ENCODE data around the gene SFMBT2.
A peak's percentile ranks its signal among the peaks of the same experiment; 100 is the strongest.

SFMBT2 gene

GRCh38 chr10:7293378-7293920, 117.4 kb downstream of the SFMBT2 start:
- no peak for DNase-seq

- DNase-seq: no peak
Observed at GRCh38 chr10:7291487-7292270, 119.2 kb downstream of the SFMBT2 start.

GRCh38 chr10:7288060-7288690, 122.7 kb downstream of the SFMBT2 start:
- peak; percentile 52 to 67 for DNase-seq

GRCh38 chr10:7287377-7287776, 123.5 kb downstream of the SFMBT2 start:
- DNase-seq: no peak

GRCh38 chr10:7285522-7286322, 125.1 kb downstream of the SFMBT2 start:
- no peak for DNase-seq

- no peak for DNase-seq
Observed at GRCh38 chr10:7283246-7283645, 127.6 kb downstream of the SFMBT2 start.

GRCh38 chr10:7282457-7282856, 128.4 kb downstream of the SFMBT2 start:
- DNase-seq: no peak

GRCh38 chr10:7281429-7281828, 129.4 kb downstream of the SFMBT2 start:
- DNase-seq: no peak

GRCh38 chr10:7279303-7279702, 131.5 kb downstream of the SFMBT2 start:
- no peak for DNase-seq

- no peak for DNase-seq
Observed at GRCh38 chr10:7277867-7278266, 133.0 kb downstream of the SFMBT2 start.

- no peak for DNase-seq
Observed at GRCh38 chr10:7277432-7277831, 133.4 kb downstream of the SFMBT2 start.

- DNase-seq: no peak
Observed at GRCh38 chr10:7275761-7276440, 134.9 kb downstream of the SFMBT2 start.

- no peak for DNase-seq
Observed at GRCh38 chr10:7274293-7274692, 136.5 kb downstream of the SFMBT2 start.

- no peak for DNase-seq
Observed at GRCh38 chr10:7272008-7272407, 138.8 kb downstream of the SFMBT2 start.

- no peak for DNase-seq
Observed at GRCh38 chr10:7269988-7270387, 140.8 kb downstream of the SFMBT2 start.

GRCh38 chr10:7267142-7267541, 143.7 kb downstream of the SFMBT2 start:
- no peak for DNase-seq

GRCh38 chr10:7265396-7266123, 145.3 kb downstream of the SFMBT2 start:
- no peak for DNase-seq

GRCh38 chr10:7264313-7264756, 146.5 kb downstream of the SFMBT2 start:
- no peak for DNase-seq

- DNase-seq: no peak
Observed at GRCh38 chr10:7263616-7264015, 147.2 kb downstream of the SFMBT2 start.

- no peak for DNase-seq
Observed at GRCh38 chr10:7261351-7261750, 149.5 kb downstream of the SFMBT2 start.

- DNase-seq: peak in 1 of 2 experiments; percentile 42
Observed at GRCh38 chr10:7260912-7261311, 149.9 kb downstream of the SFMBT2 start.

GRCh38 chr10:7260412-7260900, 150.4 kb downstream of the SFMBT2 start:
- DNase-seq: no peak

Measured in activated T-cell treated with anti-CD3 and anti-CD28 coated beads, Interleukin-2, amount 50 U/mL, for 48 hours (primary cell).